Nephron (organoid): ENCODE measurements around the gene TMEM8B.
A peak's percentile ranks its signal among the peaks of the same experiment; 100 is the strongest.

Experiments used
- H3K27ac Mint-ChIP-seq, 3 experiments: 2 replicates each; pipeline ENCODE4 v1.8.0; 2020; ENCODE audit warnings: mixed read lengths in 3 of 3, mild to moderate bottlenecking in 2 of 3, moderate library complexity in 1 of 3
- H3K27me3 Mint-ChIP-seq: 2 replicates; pipeline ENCODE4 v1.8.0; 2021; ENCODE audit warnings: low read depth, mild to moderate bottlenecking, moderate library complexity, mixed read lengths
- H3K36me3 Mint-ChIP-seq: 2 replicates; pipeline ENCODE4 v1.8.0; 2020; ENCODE audit warnings: low read depth, mixed read lengths
- H3K4me1 Mint-ChIP-seq: 2 replicates; pipeline ENCODE4 v1.8.0; 2020; ENCODE audit warnings: mixed read lengths
- H3K4me3 Mint-ChIP-seq, 3 experiments: 2 replicates each; pipeline ENCODE4 v1.8.0; 2020; ENCODE audit warnings: mild to moderate bottlenecking in 3 of 3, mixed read lengths in 3 of 3, moderate library complexity in 2 of 3
- H3K9me3 Mint-ChIP-seq: 2 replicates; pipeline ENCODE4 v1.8.0; 2020; ENCODE audit warnings: mixed read lengths
- TF ChIP-seq, protein P1 (sequence below), 3 experiments: fragments of 200-600 bp; sonication (generic); IDR thresholded peaks; one replicate each; pipeline ENCODE4 v1.5.0; 2021; ENCODE audit warnings: antibody characterized with exemption in 3 of 3; ENCODE audit not compliant: unreplicated experiment in 3 of 3

Gene TMEM8B

DNA sequence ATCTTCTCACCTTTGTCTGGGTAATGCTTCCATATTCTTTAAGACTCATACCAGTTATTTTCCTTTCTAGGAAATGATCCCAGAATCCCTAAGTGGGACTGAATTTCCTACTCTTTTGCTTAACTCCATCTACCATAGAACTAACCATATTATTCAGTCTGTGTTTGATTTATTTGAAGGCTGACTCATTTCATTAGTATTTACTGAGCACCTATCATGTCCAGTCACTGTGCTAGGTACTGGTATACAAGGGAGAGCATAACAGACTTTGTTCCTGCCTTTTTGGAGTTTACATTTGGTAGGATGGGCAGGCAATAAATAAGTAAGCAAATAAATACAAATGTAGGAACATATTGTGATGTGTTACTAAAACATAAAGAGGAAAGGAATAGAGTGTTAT is 33.3 kb upstream of the TMEM8B start:
- peaks cover 3% of the 10 kb centered on the region for H3K27me3 Mint-ChIP-seq
- no peaks in the 10 kb centered on the region for H3K9me3 Mint-ChIP-seq
- peaks cover 5% of the 10 kb centered on the region for H3K36me3 Mint-ChIP-seq
- TF ChIP-seq, protein P1, sequence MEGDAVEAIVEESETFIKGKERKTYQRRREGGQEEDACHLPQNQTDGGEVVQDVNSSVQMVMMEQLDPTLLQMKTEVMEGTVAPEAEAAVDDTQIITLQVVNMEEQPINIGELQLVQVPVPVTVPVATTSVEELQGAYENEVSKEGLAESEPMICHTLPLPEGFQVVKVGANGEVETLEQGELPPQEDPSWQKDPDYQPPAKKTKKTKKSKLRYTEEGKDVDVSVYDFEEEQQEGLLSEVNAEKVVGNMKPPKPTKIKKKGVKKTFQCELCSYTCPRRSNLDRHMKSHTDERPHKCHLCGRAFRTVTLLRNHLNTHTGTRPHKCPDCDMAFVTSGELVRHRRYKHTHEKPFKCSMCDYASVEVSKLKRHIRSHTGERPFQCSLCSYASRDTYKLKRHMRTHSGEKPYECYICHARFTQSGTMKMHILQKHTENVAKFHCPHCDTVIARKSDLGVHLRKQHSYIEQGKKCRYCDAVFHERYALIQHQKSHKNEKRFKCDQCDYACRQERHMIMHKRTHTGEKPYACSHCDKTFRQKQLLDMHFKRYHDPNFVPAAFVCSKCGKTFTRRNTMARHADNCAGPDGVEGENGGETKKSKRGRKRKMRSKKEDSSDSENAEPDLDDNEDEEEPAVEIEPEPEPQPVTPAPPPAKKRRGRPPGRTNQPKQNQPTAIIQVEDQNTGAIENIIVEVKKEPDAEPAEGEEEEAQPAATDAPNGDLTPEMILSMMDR (IDR thresholded peaks at IDR 0.05; ENCODE audit: unreplicated experiment in 3 of 3), result no peak
- peak overlapping the region in 1 of 3 experiments; percentile 11 for H3K27ac Mint-ChIP-seq
- peak overlapping the region in 1 of 3 experiments; percentile 62 for H3K4me3 Mint-ChIP-seq
- H3K4me1 Mint-ChIP-seq, result peaks cover 33% of the 10 kb centered on the region

DNA sequence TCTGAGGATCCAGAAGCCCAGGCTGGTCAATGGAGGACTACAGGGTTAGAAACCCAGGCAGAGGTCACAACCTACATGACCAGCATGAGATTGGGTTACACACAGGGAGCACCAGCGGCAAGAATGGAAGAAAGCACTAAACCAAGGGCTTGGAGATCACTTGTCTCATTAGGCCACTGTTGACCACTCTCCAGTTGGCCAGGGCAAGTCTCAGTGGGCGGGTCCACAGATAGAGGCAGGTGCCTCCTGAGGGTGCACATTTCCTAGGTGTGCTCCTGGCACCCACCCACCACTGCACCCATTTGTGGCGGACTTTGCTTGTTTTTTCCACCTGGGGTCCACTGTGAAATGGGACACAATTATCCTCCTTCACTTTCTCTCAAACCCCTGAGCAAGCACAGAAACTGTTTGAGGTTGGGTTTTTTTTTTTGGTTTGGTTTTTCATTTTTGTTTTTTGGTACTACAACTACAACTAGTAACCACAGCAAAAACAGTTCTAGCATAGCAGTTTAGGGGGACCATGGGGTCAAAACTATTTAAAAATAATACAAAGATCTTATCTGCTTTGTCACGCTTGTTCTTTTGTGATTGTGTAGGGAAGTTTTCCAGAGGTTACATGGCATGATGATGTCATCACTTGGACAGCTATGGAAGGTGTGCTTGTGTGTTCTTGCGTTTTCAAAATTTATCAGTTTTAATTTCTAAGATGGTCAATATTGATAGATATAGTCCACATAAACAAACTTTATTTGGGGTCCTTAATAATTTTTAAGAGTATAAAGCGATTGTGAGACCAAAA is 31.5 kb upstream of the TMEM8B start:
- TF ChIP-seq, protein P1 (IDR thresholded peaks at IDR 0.05; ENCODE audit: unreplicated experiment in 3 of 3), result no peak
- Mint-ChIP-seq H3K4me1 (peaks cover 33% of the 10 kb centered on the region), H3K27me3 (peaks cover 3% of the 10 kb centered on the region), H3K4me3 (no peak overlapping the region), H3K9me3 (no peaks in the 10 kb centered on the region), H3K36me3 (peaks cover 17% of the 10 kb centered on the region), H3K27ac (no peak overlapping the region)

DNA sequence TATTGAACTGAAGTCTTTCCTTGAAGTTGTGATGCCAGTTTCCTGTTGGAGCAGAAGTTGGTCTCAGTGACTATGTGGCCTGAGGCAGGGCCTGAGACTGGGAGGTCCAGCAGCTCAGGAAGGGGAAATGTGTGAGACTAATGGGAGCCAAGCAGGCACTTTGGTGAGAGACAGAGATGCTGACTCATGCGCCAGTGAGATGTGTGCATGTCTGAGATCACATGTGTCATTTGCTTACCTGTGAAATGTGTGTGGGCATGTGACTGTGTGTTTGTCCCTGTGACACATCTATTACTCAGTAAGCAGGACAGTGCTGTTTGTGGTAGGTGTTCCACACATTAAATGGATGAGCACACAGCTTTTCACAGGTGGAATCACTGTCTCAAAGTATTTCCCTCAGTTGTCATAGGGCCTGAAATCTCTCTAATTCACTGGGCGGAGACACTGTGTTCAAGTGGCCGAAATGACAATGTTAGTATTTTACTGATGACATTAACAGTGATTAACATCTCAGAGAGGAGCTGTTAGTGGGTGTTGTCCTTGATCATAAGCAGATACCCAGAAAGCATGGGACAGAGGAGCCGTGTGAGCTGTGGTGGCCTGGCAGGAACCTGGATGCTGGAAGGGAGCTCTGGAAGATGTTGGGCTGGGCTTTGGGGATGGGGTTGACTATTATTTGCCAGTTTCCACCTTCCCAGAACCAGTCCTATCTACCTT is 30.2 kb upstream of the TMEM8B start:
- no peaks in the 10 kb centered on the region for H3K9me3 Mint-ChIP-seq
- peaks cover 3% of the 10 kb centered on the region for H3K27me3 Mint-ChIP-seq
- H3K36me3 Mint-ChIP-seq, result peaks cover 26% of the 10 kb centered on the region
- no peak overlapping the region for H3K4me3 Mint-ChIP-seq
- TF ChIP-seq, protein P1 (IDR thresholded peaks at IDR 0.05; ENCODE audit: unreplicated experiment in 3 of 3), result no peak
- no peak overlapping the region for H3K27ac Mint-ChIP-seq
- H3K4me1 Mint-ChIP-seq, result peaks cover 21% of the 10 kb centered on the region

DNA sequence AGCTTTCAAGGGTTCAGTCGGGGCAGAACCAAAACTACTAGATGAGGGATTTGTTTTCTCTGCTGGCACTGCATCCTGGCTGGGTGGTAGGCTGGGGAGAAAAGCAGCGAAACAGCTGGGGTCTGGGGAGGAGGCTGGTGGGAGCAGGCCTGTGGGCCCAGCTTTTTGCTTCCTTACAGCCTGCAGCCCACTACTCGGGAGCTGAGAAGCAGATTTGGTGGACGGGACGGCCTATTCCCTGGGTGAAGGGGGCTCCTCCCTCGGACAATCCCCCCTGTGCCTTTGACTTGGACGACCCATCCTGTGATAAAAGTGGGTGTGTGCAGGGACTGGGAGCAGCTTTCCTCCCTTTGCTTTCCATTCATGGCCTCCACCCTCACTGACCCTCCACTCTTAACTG is 28.5 kb upstream of the TMEM8B start:
- Mint-ChIP-seq H3K27ac (no peak overlapping the region), H3K4me3 (no peak overlapping the region), H3K27me3 (peaks cover 3% of the 10 kb centered on the region), H3K4me1 (peaks cover 4% of the 10 kb centered on the region), H3K36me3 (peaks cover 32% of the 10 kb centered on the region), H3K9me3 (no peaks in the 10 kb centered on the region)
- TF ChIP-seq, protein P1 (IDR thresholded peaks at IDR 0.05; ENCODE audit: unreplicated experiment in 3 of 3), result no peak

DNA sequence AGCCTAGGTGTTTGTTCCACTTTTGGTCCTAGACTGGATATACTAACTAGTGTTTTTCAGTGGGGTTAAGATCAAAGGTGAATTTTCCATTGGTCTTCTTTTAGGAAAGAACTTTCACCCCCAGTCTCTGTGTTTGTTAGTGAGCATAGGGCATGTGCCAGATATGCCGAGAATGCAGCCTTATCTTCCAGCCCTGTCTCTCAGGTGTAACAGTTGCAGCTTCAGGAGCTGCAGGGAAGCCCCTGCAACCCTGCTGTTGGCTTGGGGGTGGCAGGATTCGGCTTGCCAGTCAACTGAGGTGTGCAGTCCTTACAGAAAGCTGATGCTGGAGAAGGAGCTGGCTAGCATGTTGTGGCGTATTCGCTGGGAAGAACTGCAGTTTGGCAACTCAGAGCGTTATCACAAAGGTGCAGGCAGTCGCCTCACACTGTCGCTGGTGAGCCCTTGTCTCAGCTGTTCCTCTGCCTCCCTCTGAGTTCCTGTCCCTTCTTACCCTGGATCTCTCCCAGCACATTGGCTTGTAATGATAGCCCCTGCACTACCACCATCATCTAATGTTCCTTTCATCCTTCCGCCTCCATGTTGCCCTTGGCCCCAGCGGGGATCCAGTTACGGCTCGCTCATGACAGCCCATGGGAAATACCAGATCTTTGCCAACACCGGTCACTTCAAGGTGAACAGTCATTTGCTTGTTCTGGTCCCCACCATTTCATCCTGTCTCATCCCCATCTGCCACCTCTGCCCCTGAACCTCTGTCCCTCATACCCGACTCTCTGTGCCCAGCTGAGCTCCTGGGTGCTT is 27.5 kb upstream of the TMEM8B start:
- H3K4me3 Mint-ChIP-seq, result no peak overlapping the region
- TF ChIP-seq, protein P1 (IDR thresholded peaks at IDR 0.05; ENCODE audit: unreplicated experiment in 3 of 3), result no peak
- H3K4me1 Mint-ChIP-seq, result no peaks in the 10 kb centered on the region
- H3K27me3 Mint-ChIP-seq, result peaks cover 3% of the 10 kb centered on the region
- H3K9me3 Mint-ChIP-seq, result no peaks in the 10 kb centered on the region
- H3K27ac Mint-ChIP-seq, result no peak overlapping the region
- peaks cover 41% of the 10 kb centered on the region for H3K36me3 Mint-ChIP-seq
